GM19452 (cell line): ENCODE data around the gene CAMKMT.
"Not testable (repeated sequence)": the region's sequence is repeated elsewhere in the genome, so short reads cannot be mapped to it uniquely, and the experiment has no call there.

ENCODE experiments used
- ATAC-seq: cut with Tn5 transposase; IDR thresholded peaks from one replicate; pipeline ENCODE4 v1.9.1; 2021; ENCODE audit not compliant: unreplicated experiment

CAMKMT gene

DNA sequence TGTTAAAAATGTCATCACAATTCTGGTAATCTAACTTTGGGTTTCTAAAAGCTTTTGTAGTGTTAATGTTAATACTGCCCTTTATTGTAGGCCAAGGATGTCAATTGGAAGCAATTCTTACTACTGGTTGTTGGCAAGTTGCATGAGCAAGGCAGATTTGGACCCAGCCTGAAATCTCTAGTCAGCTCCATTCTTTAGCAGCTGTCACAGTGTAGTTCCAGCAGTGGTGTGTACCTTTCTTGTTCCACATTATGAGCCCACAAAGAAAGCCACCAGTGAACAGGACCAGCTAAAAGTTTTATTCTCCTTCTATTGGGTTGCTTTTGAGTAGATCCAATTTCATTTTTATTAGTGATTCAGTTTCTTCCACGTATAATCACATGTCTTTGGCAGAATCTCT lies 133.8 kb downstream of the CAMKMT start:
- no peak for ATAC-seq

DNA sequence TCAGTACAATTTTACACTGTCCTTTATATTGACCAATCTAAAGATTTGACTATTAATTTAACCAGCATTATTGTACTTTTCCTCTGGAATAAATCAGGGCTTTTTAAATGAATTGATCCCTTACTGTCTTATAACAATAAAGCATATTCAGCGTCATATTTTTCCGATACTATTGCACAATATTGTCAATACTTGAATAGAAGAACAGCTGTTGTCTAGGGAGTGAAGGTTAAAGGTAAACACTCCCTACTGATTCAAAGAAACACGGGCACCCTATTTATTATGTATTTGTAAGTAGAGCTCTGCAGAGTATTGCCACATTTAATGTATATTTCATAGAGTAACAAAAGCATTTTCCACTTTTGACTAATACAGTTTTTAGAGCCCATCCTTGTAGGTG lies 134.4 kb downstream of the CAMKMT start:
- no peak for ATAC-seq

DNA sequence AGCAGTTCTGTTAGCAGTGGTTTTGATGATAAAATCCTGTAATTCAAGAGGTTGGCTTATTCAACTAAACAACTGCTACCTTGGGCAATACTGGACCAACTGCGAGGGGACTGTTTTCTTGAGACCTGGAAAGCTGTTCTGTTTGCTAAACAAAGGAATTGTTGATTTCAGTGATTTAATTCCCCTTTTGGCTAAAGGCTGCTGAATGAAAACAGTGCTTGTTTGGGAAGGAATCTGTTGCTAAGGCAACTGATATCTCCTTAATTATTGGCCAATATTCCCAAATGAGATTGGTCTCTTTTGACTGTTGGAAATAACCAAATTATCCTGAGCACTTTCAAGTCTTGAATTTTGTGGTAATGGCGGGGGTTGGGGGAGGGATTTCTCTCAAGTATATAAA lies 136.8 kb downstream of the CAMKMT start:
- no peak for ATAC-seq

DNA sequence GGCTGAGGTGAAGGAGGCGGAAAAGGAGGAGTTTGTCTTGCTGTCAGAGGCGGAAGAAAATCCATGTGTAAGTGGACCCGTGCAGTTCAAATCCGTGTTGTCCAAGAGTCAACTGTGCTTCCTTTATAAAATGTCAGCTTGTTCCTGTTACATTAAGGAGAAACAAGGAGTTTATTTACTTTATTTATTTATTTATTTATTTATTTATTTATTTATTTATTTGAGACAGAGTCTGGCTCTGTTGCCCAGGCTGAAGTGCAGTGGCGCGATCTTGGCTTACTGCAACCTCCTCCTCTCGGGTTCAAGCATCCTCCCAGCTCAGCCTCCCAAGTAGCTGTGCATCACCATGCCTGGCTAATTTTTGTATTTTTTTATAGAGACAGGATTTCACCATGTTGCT lies 143.9 kb downstream of the CAMKMT start:
- not testable (repeated sequence) for ATAC-seq

DNA sequence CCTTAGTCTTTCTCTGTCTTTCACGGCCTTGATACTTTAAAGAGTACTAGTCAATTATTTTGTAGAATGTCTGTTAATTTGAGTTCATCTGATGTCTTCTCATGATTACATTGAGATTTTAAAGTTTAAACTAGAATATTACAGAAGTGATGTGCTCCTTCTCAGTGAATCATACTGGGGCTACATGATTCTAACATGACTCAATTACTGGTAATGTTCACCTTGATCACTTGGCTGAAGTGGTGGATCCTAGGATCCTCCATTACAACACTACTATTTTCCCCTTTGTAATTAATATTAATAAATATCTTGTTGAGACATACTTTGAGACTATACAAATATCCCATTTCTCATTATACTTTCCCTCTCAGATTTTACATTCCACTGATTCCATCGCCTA lies 148.5 kb downstream of the CAMKMT start:
- ATAC-seq: no peak

DNA sequence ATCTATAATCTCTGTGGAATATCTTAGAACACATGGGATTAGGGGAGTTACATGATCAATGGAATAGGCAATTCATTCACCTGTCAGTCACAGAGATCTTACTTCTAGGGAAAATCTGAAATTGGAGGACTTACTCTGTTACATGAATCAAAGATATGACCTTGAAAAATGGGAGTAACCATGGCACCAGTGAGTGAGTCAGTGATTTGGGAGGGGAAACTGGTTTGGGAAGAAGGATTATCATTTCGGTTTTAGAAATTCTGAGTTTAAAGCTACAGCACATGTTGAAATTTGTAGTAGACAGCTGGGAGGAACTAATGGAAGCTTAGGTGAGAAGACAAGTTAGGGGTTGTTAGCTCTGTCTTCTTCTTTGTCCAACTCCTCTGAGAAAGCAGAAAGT lies 153.7 kb downstream of the CAMKMT start:
- ATAC-seq: no peak

DNA sequence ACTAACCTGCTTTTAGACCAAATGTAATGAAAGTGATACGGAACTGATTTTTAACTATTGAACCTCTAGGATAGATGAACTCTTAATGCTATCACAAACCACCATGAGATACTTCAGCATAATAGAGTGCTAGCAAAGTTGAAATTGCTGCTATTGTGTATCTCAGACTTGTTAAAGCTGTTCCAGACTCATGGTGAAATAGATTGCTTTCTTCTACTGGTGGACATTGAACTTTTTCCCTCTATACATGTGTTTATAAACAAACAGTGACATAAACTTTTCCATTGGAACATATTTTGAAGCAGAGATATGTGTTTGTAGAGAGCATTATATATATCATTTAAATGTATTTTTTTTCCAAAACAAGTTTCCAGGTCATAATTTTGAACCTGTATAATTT lies 157.3 kb downstream of the CAMKMT start:
- ATAC-seq: no peak

DNA sequence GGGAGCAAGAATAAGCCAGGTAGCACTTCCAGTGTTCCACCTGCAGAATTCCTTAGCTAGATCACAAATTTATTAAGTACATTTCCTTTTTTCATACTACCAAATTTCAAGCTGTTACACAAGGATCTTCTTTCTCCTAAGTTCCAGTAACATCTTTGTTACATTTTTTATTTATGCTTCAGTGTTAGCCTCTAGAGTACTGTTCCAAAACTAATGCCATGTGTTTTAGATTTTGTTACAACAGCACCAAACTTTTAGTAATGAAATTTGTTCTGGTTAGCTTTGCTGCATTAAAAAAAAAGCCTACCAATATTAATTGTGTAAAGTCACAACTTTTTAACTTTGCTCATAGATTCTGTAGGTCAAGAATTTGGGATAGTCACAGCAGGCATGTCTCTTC lies 161.1 kb downstream of the CAMKMT start:
- no peak for ATAC-seq

DNA sequence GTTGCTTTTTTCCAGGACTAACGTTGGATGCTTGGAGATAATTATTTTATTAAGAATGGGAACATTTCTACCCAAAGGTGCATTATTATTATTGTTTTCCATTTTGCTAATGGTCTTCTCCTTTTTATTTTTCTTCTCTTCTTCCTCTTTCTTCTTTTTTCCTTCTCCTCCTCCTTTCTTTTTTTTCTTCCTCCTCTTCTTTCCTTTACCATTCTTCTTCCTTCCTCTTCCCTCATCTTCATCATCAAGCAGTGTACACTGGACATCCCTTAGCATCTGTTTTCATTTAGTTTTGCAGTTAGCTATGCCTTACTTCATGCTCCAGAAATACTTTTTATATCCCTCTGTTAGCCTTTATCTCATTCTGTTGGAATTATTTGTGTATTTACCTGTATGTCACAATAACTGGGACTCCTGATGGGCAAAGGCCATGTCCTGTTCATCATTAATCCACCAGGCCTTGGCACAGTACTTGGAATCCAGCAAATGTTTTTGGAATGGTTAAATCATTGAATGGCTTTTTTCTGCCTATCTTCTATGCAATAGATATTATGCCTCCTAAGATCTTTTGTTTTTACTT lies 162.7 kb downstream of the CAMKMT start:
- ATAC-seq: no peak

DNA sequence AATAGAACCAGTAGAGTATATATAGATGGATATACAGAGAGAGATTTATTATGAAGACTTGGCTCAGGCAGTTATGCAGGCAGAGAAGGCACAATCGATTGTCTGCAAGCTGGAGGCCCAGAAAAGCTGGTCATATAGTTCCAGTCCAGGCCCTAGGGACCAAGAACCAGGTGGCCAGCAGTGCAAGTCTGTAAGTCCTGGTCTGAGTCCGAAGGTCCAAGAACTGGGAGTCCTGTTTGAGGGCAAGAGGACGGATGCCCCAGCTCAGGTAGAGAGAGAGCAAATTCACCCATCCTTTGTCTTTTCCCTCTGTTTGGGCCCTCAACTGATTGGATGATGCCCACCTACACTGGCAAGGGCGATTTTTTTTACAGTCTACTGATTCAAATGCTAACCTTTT lies 164.6 kb downstream of the CAMKMT start:
- ATAC-seq: no peak

DNA sequence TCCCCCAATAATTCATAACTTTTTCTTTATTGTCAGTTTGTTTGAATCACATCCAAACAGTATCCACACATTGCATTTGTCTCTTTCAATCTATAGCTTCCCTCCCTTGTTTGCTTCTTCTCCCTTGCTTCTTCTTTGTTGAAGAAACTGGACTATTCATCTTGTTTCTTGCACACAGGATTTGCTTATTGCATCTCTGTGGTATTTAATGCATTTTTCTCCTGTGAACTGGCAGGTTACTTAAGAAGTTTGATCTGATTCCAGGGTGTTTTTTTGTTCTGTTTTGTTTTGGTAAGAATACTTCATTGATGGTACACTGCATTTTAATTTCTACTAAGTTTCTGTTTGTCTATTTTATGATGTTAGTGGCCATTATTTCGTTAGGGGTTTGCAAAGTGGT lies 166.8 kb downstream of the CAMKMT start:
- ATAC-seq: no peak

DNA sequence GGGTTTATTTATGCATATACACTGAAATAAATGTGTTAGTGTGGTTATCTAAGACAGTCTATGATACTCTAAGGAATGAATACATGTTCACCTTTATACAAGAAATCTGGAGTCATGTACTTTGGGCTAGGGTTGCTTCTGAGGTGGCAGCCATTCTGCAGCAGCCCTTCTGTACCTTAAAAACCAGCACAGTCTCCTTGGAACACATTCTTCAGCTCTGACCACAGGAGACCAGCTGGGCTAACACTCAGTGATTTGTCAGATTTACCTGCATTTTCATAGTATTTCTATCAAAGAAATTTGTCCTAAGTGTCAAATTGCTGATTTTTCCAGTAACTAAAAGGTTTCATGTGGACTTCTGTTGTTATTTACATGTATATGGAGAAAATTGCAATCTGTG lies 167.7 kb downstream of the CAMKMT start:
- ATAC-seq: no peak

DNA sequence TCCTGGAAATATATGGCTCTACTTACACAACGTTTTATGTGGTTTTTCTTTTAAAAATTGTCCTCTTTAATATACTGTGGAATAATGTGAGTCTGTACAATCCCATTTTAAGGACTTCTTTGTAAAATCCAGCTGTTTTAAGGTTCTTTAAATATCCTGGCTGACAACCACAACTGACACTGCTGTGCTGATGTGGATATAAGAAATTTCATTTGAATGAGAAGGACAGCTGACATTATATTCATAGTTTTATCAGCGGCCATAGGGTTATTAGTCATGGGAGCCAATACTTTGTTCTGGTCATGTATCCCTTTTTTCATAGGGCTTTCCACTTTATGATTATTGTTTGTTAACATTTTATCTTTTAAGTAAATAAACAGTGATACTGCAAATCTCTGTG lies 169.5 kb downstream of the CAMKMT start:
- ATAC-seq: no peak

DNA sequence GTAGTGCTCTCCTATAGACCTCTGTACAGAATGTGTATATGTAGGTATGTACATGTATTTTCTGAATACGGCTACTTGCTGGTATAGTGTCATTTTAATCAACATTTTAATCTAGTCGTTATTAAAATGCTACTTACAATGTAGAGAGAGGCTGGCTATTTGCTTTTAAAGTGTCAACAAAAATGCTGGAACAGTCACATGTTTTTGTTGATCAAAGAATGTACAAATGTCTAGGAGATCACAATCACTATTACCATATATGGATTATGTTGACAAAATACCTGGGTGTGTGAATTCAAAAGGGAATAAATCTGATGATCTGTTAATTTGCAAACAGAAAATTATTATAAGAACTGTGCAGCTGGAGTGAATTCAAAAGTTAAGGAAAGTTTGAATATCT lies 170.3 kb downstream of the CAMKMT start:
- ATAC-seq: no peak

DNA sequence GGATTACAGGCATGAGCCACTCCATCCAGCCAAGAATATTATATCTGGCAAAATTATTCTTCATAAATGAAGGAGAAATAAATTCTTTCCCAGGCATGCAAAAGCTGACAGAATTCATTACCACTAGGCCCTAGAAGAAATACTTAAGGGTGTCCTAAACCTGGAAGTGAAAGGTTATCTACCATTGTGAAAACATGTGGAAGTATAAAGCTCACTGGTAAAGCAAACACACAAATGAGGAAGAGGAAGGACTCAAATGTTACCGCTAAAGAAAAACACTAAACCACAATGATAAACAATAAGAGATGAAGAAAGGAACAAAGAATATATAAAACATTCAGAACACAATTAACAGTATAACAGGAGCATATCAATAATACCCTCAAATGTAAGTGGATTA lies 171.8 kb downstream of the CAMKMT start:
- ATAC-seq: no peak

DNA sequence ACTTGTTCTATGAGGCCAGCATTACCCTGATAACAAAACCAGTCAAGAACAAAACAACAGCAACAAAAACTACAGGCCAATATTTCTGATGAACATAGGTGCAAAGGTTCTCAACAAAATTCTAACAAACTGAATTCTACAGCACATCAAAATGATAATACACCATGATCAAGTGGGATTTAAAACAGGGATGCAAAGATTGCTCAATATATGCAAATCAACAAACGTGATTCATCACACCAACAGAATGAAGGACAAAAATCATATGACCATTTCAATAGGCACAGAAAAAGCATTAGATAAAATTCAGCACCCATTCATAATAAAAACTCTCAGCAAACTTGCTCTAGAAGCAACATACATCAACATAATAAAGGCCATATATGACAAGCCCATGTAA lies 173.6 kb downstream of the CAMKMT start:
- no peak for ATAC-seq

DNA sequence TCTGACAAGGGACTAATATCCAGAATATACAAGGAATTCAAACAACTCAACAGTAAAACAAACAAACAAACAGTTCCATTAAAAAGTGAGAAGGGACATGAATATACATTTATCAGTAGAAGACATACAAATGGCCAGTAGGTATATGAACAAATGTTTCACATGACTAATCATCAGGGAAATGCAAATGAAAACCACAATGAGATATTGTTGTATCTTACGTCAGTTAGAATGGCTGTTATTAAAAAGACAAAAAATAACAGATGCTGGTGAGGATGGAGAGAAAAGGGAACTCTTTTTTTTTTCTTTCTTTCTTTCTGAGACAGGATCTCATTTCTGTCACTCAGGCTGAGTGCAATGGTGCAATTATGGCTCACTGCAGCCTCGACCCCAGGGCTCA lies 175.5 kb downstream of the CAMKMT start:
- ATAC-seq: no peak

DNA sequence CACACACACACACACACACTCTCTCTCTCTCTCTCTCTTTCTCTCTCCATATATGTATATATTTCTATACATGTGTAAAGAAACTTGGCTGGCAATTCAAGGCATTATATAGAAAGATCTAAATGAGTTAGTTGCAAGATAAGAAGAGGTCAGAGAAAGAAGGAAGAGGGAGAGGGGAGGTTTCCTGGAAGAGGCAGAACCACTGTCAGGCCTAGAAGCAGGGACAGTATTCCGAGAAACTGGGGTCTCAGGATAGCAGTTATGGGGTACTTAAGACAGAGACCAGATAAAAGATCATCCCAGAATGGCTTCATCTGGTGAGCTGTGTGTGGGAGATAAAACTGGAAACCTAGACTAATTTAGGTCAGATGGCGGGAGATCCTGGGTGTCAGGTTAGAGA lies 180.8 kb downstream of the CAMKMT start:
- no peak for ATAC-seq

DNA sequence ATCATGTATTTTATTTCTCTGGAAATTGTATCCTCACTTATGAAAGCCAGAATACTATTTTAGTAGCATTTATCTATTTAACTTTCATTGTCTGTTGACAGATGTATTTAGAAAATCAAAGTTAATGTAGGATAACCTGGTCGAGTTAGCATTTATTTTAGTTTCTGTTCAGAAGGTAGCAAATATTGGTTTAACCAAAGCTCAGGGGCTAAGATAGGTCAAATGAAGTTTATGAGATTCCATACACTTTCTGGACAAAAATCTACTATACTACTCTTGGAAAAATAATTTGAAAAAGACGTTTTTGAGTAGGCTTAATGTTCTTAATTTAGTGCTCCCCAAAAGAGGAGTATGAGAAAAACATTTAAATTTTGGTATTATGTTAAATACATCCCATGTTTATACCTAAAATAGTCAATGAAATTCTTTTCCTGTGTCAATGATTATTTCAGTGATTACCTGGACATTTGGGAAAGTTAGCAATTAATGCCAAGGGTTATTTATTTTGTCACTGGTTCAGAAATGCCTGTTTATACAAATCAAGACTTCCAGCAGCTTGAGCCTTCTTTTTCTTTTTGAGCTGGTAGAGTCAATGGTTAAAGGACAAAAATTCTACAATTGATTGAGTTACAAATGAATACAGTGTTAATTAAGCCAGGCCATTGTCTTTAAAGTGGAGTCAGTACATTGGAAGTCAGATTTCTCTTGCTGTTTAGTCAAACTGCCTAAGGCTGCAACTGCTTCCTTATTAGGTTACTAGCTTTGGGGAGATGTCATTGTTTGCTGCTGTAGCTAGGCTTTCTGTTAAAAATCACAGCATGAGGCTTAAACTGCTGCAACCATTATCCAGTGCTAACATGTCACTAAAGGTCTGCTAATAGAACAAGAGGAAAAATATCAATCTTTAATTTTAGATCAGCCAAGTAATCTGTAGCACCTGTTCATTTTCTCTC lies 182.3 kb downstream of the CAMKMT start:
- no peak for ATAC-seq

DNA sequence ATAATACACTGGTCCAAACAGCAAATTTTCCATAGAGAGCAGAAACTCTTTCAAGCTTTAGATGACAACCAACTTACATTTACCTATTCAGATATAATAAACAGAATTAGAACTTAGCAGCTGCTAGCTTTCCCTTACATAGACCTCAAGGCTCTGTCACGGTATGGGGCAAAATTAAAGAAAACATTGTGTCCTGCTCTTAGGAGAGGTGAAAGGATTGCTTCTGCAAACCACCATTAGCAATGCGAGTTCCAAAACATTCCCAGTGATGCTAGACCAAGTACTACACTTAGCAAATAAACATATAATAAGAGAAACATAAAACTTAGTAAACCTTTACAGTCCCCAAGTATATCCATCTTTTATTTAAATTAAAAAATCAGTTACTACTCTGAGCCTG lies 183.3 kb downstream of the CAMKMT start:
- no peak for ATAC-seq

DNA sequence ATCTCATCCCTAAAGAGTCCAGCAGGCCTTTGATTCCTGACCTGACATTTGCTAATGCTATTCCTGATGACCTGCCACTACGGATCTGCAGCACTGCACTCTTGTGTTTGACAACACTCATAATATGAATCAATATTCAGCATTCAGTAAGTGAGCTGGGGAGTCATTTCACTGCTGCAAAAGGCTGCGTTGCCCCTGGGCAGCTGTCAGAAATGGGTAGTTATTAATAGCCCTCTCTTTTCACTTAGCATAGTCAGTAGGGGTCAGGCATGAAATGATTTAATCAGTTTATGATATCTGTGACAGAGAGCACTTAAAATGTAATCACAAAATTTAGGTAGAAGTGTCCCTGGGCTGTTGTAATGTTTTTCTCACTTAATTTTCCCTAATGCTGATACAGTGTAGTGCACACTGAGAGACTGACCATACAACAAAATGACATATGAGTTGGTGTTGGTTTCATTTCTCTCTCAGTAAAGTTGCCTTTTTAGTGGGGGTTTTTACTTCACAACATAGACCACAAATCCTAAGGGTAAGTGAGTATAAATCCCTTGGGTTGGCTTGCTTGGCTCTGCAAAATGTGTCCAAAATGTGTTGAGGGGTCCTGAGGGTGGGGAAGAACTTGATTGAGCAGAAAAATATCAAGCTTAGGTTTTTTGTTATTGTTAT lies 184.8 kb downstream of the CAMKMT start:
- ATAC-seq: no peak

DNA sequence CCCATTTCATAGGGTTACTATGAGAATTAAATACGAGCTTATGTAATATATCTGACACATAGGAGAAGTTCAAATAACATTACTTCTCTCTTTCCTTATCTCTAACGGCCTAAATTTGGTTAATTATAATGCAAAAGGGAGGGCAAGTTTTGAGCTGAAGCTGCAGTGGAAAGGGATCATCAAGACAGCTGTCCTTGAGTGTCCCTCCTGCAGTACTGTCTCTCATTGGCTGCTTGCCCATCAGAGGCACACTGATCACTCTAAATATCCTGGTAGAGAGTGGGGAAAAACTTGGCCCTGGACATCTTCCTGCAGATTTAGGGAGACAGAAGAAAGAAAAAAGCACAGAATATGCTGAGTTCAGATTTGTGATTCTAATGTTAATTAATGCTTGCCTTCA lies 186.0 kb downstream of the CAMKMT start:
- ATAC-seq: no peak
